Measurements from ENCODE around the gene POLD4.

POLD4 gene

GRCh38 chr11:67316882-67317204, 36.5 kb downstream of the POLD4 start:
- DNase-seq = no peak

- DNase-seq = no peak
Observed at GRCh38 chr11:67315325-67315909, 37.9 kb downstream of the POLD4 start.

GRCh38 chr11:67314218-67314617, 39.1 kb downstream of the POLD4 start:
- no peak for DNase-seq

GRCh38 chr11:67313125-67313890, 40.0 kb downstream of the POLD4 start:
- no peak for DNase-seq

- no peak for DNase-seq
Observed at GRCh38 chr11:67312187-67313021, 40.9 kb downstream of the POLD4 start.

GRCh38 chr11:67311556-67312082, 41.7 kb downstream of the POLD4 start:
- no peak for DNase-seq

GRCh38 chr11:67311051-67311555, 42.2 kb downstream of the POLD4 start:
- no peak for DNase-seq

GRCh38 chr11:67310246-67311050, 42.9 kb downstream of the POLD4 start:
- DNase-seq = no peak

- no peak for DNase-seq
Observed at GRCh38 chr11:67309661-67310061, 43.7 kb downstream of the POLD4 start.

GRCh38 chr11:67309166-67309565, 44.2 kb downstream of the POLD4 start:
- no peak for DNase-seq

- DNase-seq = no peak
Observed at GRCh38 chr11:67308031-67308866, 45.1 kb downstream of the POLD4 start.

GRCh38 chr11:67307545-67308001, 45.8 kb downstream of the POLD4 start:
- DNase-seq = no peak

- no peak for DNase-seq
Observed at GRCh38 chr11:67306769-67307544, 46.4 kb downstream of the POLD4 start.

- no peak for DNase-seq
Observed at GRCh38 chr11:67304511-67305113, 48.7 kb downstream of the POLD4 start.

GRCh38 chr11:67303835-67304411, 49.4 kb downstream of the POLD4 start:
- peak in 4 of 14 donors; percentile 34 to 38 (median 36) for DNase-seq

GRCh38 chr11:67303132-67303834, 50.1 kb downstream of the POLD4 start, which contains the start of gene SSH3:
Gene SSH3, plus strand, starts transcription at chr11:67303530. Its CDS starts 96 bp downstream, at chr11:67303626.
- peak in 12 of 14 donors; percentile 20 to 81 (median 52) for DNase-seq

GRCh38 chr11:67302571-67303131, 50.7 kb downstream of the POLD4 start:
- peak in 4 of 14 donors; percentile 28 to 62 (median 50) for DNase-seq

- peak in 1 of 14 donors; percentile 54 for DNase-seq
Observed at GRCh38 chr11:67301951-67302516, 51.3 kb downstream of the POLD4 start.
